GM18507 (cell line): ENCODE results near the gene NBR1.
A peak's percentile ranks its signal among the peaks of the same experiment; 100 is the strongest.
"Not testable (repeated sequence)": the region's sequence is repeated elsewhere in the genome, so short reads cannot be mapped to it uniquely, and the experiment has no call there.

Source experiments
- DNase-seq: peaks from one replicate; pipeline ENCODE4 v3.0.0; 2011; ENCODE audit warnings: low read depth; ENCODE audit not compliant: insufficient read length; ENCODE audit errors: extremely low spot score
- FAIRE-seq: peaks from 2 replicates; lab custom pipeline; 2011; peaks lifted over from hg19 to GRCh38; lab: Jason Lieb, UNC

NBR1 gene

DNA sequence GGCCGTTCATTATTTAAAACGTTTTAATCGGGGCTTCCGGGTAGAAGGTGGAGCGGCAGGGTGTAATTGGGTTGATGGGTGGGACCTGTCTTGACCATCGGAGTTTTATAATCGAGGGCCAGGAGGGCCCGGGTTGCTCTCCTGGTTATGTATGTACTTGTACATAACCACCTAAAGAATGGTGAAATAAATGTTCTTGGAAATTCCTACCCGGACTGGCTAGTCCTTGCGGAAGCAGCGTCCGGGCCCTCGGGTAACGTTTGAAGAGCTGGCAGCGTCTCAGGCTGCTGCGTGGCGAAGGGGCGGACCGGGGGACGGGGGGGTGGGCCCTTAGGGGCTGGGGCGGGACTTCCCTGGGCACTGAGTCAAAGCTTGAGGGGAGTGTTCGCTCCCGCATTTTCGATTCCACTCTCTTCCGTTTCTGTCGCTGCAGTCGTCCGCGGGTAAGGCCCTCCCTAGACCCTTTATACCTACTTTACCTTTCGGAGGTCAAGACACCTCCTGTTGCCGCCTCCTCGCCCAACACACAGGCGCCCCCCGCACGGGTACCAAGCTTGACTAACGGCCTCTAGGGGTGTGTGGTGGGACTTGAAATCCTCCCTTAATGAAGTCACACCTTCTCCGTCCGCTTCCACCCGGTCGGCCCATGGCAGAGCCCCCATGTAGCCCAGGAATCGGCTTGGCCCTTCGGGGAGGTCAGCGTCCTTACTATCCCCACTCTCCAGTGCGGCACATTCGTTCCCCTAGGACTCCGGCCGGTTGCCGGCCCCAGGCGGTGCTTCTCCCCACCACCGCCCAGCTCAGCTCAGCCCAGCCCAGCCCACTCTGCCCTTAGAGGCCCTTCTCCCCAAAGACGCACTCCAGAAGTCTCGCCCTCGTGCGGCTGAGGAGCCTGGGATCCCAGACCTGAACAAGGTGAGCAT is 40.7 kb downstream of the NBR1 start, which contains the start of gene TMEM106A:
Gene TMEM106A (plus strand): TSS at position 396 of the 923 bp plus-strand sequence. CDS start 1,167 bp downstream, outside the sequence.
- FAIRE-seq: peak; percentile 85
- DNase-seq: peak; percentile 81

DNA sequence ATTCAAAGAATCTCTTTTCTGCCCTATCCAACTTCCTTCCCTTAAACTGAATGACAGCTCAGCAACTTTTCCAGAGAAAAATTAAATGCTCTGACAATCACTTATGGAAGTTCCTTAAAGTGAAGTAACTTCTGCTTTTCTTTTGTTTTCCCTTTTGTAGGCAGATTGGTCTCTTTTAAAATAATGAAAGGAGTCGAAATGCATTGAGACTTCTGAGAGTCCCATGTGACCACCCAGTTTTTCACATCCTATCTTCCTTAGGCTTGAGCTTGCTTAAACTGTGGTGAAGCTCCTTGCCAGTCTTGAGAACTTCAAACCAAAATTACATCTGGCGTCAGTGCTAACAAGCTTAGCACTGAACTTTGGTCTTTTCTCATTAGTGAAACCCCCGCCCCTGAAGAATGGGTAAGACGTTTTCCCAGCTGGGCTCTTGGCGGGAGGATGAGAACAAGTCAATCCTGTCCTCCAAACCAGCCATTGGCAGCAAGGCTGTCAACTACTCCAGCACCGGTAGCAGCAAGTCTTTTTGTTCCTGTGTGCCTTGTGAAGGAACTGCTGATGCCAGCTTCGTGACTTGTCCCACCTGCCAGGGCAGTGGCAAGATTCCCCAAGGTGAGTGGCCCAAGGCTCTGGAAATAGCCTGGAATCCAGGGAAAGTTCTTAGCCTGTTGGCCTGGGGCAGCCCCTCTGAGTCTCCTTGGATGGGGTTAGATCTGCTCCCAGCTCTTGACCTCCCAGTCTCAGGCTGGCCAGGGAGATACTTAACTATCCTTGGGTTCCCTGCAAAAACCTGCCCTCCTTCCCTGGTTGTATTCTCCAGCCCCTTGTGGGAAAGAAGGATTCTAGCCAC is 41.9 kb downstream of the NBR1 start:
- DNase-seq (no peak), FAIRE-seq (no peak)

DNA sequence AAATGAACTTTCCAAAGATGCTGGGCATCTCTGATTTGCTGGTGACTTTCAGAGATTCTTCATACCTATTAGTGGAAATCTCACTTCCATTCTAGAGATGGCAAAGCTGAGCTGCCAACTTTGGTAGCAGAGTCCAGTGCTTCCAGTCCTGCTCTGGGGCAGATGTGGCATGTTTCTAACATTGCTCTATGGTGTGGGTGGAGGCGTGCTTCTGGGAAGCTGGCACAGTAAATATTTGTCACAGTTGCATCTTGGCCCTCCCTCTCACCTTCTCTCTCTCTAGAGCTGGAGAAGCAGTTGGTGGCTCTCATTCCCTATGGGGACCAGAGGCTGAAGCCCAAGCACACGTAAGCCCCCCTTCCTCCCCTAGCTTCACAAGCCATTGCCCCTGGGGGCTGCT is 42.5 kb downstream of the NBR1 start:
- DNase-seq: no peak
- FAIRE-seq: no peak

DNA sequence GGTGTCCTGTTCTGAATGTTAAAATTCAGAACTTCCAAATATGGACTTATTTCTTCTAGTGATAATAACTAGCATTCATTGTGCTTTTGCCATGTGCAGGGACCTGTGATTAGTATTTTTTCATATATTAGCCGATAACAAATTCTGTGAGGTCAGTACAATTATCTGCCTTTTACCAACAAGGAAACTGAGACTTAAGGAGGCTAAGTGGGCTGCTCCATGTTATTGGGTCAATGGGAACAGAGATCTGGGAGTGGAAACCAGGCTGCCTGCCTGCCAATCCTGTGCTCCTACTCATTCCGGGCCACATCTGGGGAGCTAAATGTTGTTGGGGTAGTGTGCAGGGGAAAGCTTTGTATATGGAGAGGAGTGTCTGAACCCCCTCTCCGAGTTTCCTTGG is 44.3 kb downstream of the NBR1 start:
- FAIRE-seq (no peak), DNase-seq (no peak)

DNA sequence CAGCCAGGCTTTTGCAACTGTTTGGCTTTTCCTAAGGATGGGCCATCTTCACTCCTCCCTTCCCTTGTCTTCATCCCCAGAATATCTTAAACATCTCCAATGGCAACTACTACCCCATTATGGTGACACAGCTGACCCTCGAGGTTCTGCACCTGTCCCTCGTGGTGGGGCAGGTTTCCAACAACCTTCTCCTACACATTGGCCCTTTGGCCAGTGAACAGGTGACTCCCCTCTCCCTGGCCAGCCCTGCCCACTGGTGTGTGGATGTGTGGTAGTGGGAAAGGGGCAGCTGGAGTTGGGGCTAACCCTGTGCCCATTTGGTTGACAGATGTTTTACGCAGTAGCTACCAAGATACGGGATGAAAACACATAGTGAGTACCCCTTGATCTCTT is 45.4 kb downstream of the NBR1 start:
- DNase-seq (no peak), FAIRE-seq (no peak)

DNA sequence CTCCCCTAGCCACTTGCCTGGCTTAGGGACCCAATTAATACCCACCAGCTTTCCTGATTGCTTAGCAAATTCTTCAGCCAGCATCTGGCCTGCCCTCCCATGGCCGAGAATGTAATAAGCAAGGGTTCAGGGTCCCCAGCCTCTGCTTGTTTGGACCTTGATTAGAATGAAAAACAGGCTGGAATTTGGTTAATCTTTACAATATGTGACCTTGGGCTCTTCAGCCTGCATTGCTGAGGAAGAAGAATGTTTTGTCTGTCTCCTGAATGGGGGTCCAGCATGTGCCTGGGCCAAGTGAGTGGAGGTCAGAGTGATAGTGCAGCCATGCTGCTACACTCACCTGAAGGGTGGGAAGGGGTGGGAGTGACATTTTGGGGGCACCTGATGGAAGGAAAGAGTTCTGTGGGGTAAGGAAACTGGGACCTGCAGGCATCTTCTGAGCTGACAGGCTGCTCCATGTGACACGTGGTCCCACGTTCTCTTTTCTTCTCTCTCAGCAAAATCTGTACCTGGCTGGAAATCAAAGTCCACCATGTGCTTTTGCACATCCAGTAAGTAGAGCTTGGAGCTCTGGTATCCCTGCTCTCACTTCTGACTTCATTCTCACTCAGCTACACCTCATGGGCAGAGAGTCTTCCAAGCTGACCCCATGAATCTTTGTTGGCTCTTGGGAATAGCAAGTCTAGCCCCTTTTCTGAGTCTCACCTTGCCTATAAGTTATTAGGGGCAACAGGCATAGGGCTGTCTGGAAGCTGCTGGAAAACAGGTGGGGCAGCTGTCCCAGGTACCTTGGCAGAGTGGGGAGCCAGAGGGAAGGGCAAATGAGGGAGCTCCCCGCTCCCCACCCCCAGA is 46.0 kb downstream of the NBR1 start:
- FAIRE-seq (no peak), DNase-seq (no peak)

DNA sequence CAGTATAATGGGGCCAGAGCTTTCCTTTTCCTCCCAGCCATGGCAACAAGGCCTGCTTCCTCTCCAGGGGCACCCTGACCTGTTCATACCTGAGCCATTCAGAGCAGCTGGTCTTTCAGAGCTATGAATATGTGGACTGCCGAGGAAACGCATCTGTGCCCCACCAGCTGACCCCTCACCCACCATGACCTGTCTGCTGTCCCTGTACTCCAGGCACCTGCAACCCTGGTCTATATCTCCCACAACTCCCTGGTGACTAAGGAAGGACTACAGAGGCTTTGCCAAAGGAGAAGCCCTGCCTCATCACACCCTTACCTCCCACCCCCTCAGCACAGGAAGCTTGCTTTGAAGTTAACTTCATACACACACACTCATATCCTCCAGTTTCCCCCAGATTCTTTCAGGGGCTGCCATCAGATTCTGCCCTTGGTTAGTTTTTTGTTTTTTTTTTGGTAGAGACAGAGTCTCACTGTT is 46.6 kb downstream of the NBR1 start:
- DNase-seq: no peak
- FAIRE-seq: no peak

DNA sequence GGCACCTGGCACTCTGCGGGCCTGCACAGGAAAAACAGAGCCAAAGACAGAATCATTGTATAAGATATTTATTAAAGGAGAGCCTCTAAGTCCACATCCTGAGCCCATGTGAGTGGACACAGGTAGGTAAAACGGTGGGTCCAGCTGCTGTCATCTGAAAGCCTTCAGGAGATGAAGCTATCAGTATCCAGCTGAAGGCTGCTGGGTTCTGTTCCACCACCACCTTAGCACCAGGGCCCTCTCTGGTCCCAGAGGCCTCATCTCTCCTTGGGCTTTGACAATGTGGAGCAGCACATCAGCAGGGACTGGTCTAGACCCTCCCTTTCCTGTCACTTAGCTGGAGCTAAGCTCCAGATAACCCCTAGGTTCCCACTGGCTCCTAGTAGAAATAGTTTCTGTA is 48.0 kb downstream of the NBR1 start:
- FAIRE-seq: no peak
- DNase-seq: no peak

DNA sequence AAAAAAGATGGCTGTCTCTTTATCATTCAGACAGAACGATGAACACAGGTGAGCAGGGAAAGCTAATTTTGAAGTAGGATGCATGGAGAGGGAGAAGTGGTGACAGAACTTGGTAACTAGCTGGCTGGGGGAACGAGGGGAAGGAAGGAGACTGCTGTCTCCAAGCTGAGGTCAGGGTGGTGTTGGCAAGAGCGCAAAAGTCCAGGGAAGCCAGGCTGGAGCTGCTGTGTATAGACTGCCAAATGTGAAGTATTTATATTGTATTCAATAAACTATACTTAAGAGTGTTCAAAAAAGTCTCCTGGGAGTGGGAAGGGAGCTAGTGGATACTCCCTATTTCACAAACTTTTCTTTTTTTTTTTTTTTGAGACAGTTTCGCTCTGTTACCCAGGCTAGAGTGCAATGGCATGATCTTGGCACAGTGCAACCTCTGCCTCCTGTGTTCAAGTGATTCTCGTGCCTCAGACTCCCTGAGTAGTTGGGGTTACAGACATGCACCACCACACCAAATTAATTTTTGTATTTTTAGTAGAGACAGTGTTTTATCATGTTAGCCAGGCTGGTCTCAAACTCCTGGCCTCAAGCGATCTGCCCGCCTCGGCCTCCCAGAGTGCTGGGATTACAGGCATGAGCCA is 48.8 kb downstream of the NBR1 start:
- DNase-seq: no peak
- no peak for FAIRE-seq

DNA sequence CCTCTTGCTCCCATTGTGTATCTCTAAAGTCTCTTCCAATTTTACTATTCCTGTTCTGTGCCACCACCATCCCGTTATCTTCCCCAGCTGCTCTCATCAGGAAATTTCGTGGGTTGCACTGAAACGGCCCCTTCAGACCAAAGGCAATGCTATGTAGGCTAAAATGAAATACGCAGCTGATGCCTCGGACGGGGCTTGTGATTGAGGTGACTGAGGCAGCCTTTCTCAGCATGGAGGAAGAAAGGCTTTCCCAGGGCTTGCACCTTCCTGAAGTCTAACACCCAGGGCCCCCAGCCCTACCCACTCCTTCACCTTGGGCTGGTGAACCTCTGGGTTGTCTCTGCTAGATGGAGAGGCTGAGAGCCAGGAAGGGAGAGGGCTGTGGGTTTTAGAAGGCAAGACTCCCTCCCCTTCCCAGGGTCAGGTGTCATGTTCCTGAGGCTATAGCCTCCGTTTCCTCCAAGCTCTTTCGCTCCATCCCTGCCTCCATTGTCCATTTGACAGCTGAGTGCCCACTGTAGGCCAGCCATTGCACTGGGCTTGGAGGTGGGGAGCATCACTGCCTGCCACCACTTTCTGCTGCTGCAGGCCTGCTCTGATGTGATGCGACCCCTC is 49.6 kb downstream of the NBR1 start:
- FAIRE-seq: no peak
- no peak for DNase-seq

DNA sequence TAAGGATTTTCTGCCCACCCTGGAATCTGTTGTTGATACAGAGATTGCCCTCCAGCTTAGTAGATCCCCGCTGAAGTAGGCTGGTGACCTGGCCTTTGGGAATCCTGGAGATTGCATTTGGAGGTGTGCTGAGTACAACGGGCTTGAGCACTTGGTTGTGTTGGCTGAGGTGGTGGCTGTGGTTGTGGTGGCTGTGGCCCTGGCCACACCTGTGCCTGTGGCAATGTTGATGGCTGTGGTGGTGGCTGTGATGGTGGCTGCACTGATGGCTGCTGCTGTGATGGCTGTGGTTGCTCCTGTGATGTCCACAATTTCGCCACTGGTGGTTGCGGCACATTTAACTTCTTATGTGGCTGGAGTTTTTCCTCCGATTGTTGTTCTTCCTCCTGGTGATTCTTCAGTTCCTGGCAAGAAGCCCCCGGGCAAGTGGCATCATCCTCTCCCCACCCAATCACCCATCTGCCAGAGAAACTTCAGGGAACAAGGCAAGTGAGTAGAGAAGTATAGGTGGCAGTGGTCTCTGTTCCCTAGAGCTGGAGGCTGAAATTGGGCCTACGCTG is 53.2 kb downstream of the NBR1 start:
- DNase-seq (no peak), FAIRE-seq (no peak)

DNA sequence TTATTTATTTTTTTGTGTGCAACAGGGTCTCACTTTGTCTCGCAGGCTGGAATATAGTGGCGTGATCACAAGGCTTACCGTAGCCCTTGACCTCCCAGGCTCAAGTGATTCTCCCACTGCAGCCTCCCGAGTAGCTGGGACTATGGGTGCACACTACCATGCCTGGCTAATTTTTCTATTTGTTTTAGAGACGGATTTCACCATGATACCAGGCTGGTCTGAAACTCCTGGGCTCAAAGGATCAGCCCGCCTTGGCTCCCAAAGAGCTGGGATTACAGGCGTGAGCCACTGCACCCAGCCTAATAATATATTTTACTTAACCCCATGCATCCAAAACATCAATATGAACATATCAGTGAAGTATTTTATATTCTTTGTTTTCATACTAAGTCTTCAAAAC is 55.4 kb downstream of the NBR1 start:
- DNase-seq: no peak
- FAIRE-seq: no peak

DNA sequence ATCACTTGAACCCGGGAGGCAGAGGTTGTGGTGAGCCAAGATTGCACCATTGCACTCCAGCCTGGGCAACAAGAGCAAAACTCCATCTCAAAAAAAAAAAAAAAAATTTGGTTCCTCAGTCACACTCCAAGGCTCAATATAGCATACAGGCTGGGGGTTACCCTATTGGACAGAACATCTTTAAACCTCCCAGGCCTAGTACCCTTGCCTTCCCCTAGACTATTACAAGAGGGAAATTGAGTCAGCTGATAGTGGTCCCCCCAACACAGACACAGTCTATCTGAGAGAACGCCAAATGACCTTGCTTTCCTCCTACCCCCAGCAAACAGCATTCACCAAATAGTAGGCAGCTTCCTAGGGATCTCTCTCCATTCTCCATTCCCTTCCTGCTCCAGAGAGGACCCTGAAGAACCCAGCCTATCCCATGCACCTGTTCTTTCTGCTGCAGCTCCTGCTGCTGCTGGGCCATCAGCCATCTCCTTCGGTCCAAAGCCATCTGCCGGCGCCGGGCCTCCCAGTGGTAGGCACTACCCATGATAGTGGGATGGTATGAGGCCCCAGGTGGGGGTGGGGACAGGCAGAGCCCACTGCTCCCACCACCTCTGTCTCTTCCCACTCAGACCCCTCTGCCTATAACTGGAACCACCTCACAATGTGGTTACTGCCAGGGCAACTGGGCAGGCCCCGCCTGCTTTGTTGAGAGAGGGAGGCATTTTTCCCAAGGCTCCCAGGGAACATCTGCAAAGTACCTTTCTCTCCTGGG is 57.2 kb downstream of the NBR1 start, which contains the start of gene CCDC200:
Gene CCDC200 (minus strand): TSS at position 604 of the 763 bp plus-strand sequence. CDS start 69 bp downstream, at position 535.
- not testable (repeated sequence) for DNase-seq, FAIRE-seq

DNA sequence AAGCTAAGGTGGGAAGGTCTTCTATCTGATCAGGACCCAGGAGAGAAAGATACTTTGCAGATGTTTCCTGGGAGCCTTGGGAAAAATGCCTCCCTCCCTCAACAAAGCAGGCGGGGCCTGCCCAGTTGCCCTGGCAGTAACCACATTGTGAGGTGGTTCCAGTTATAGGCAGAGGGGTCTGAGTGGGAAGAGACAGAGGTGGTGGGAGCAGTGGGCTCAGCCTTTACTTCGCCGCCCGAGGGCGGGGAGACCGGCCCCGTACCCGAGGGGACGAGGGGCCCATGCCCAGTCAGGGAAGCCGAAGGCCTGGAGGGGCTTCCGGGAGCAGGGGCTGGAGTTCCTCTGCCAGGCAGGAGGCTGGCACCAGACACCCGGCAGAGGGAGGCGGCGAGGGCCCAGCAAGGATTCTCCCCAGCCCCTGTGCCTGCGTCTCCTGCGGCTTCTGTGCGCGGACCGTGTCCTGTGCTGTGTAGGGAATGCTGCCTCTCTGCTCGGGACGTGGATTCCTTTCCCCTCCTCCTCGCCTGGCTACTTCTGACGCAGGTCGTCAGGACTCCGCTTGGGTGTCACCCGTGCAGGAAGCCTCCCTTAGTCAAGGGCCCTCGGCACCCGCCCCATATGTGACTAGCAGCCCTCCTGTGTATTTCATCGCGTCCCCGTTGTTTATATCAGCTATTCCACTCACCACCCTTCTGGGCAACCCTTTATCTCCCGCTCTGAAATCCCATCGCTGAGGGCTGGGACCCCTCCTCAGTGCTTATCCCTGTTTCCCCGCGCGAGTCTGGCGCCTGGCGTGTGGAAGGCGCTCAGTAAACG is 60.4 kb downstream of the NBR1 start:
- not testable (repeated sequence) for DNase-seq, FAIRE-seq

DNA sequence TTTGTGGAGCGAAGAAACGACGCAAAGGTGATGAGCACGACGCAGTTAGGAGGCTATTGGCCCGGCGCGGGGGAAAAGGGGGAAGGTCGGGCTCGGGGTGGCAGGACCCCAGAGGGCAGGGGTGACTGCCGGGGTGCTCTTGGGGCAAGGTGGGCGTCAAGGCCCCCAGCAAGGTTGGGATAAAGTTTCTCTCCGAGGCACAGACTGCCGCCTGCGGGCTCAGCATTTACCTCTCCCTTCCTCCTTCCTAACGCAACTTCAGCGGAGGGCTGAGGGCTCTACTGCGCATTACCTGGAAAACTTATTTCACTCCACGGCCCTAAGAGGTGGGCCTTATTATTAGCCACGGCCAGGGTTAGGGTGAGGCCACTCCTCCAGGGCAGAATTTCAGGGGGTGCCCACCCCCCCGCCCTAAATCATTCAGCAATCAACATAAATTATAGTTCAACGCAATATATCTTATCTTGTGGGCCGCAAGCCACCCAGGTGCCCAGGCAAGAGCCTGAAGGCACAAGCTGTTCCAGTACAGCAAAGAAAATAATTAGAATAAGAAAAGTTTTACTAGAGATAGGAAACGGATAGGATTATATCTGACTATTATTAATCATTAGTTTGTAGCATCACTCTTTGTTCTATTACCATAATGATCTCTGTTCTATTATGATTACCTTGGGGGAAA is 61.1 kb downstream of the NBR1 start:
- DNase-seq, FAIRE-seq: not testable (repeated sequence)

DNA sequence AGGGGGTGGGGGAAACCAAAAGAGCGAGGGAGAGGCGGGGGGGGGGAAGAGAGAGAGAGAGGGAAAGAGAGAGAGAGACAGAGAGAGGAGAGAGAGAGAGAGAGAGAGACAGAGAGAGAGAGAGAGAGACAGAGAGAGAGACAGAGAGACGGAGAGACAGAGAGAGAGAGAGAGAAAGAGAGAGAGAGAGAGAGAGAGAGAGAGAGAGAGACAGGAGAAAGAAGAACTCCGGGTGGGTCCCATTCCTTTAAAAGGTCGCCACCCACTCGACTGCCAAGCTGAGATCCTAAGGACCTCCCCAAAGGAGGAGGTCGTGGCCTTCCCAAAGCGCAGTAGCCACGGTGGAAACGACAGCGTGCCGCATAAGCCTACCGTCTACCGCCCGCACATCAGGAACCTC is 62.2 kb downstream of the NBR1 start:
- FAIRE-seq, DNase-seq: not testable (repeated sequence)
